Epithelial cell of proximal tubule (primary cell): ENCODE data around the gene FAM83E. TPM values are rescaled to one million over a fixed set of nuclear protein-coding genes. Genes with fewer than 3 reads are reported as not detected.

Experiments
- DNase-seq: peaks from one replicate; pipeline ENCODE4 v3.0.0-alpha.2; 2011; ENCODE audit warnings: low read depth
- H3K4me3 ChIP-seq: 2 replicates; pipeline ENCODE4 v1.5.1; 2011; ENCODE audit warnings: low read depth, mild to moderate bottlenecking, low read length
- total RNA-seq: library from RNA; depleted of rRNA; stranded (reverse); fragments of >200 nt; gene quantifications from 2 replicates; pipeline ENCODE4 v1.2.3, GENCODE V29; 2015
- TF ChIP-seq, protein P1 (sequence below): conservative IDR thresholded peaks from 2 replicates; pipeline ENCODE4 v1.5.1; 2012; ENCODE audit warnings: low read depth, mild to moderate bottlenecking, low read length

FAM83E gene
- total RNA-seq, 1 donor from 2014 or later: 0.40 TPM

- TF ChIP-seq, protein P1, sequence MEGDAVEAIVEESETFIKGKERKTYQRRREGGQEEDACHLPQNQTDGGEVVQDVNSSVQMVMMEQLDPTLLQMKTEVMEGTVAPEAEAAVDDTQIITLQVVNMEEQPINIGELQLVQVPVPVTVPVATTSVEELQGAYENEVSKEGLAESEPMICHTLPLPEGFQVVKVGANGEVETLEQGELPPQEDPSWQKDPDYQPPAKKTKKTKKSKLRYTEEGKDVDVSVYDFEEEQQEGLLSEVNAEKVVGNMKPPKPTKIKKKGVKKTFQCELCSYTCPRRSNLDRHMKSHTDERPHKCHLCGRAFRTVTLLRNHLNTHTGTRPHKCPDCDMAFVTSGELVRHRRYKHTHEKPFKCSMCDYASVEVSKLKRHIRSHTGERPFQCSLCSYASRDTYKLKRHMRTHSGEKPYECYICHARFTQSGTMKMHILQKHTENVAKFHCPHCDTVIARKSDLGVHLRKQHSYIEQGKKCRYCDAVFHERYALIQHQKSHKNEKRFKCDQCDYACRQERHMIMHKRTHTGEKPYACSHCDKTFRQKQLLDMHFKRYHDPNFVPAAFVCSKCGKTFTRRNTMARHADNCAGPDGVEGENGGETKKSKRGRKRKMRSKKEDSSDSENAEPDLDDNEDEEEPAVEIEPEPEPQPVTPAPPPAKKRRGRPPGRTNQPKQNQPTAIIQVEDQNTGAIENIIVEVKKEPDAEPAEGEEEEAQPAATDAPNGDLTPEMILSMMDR: no peak
- DNase-seq: no peak
- H3K4me3 ChIP-seq: peak overlapping the region; percentile 75
These were observed 31.9 kb upstream of the FAM83E start for GRCh38 chr19:48646722-48647216.

DNA sequence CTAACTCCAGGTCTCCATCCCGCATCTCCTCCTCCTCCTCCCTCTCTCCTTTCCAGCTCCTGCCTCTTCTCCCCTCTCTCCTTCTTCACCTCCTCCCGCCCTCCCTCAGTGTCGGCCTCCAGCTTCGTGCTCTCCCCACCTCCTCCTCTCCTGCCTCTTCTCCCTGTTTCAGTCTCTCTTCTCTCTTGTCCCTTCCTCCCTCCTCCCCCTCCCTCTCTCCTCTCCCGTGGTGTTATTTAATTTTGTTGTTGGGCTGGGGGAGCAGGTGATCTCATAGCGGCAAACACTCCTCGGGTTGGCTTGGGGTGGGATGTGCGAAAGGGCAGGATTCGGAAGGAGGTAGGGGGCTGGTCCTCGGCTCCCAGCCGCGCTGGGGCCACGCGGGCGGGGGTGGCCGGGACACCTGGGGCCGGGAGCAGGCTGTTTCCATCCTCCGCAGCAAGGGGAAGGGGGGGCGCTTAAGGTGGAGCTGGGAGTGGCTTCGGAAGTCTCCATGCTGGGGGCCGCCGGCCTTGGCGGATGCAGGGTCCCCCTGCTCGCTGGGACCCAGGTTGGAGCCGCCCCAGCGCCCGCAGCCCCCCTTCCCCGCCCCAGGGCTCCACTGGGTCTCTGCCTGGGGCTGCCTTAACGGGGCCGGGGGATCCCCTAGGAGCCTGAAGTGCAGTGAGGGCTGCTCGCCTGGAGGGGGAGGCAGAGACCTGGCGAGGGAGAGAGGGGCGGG, 31.3 kb upstream of the FAM83E start, which contains the start of gene CA11:
CA11 (minus strand) TSS at position 187 of the 721 bp plus-strand sequence. CDS start 555 bp downstream, outside the sequence.
- peak within 1 kb of the TSS; percentile 75 for H3K4me3 ChIP-seq
- DNase-seq: no peak
- TF ChIP-seq, protein P1: peak; percentile 72

DNA sequence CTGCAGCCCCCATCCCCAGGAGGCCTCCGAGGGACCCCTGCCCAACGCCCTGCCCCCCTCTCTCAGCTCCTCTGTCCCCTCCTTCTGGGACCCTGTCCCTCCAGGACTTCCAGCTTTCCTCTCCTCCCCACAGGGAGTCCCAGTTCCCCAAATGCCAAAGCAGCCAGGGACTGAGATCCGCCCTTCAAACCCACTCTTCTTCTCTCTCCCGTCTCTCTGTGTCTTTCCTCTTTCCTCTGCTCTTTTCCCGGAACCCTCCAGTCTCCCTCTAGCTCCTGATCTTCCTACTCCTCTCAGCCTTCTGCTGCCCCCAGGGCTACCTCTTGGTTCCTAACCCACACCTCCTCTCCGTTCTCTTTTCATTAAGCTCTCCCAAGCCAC, 30.7 kb upstream of the FAM83E start:
- H3K4me3 ChIP-seq: peak overlapping the region; percentile 75
- TF ChIP-seq, protein P1: no peak
- DNase-seq: no peak

- H3K4me3 ChIP-seq: peak overlapping the region; percentile 75
- DNase-seq: no peak
- TF ChIP-seq, protein P1: no peak
These were observed 30.2 kb upstream of the FAM83E start for GRCh38 chr19:48644839-48645619.

GRCh38 chr19:48644355-48644754, 29.5 kb upstream of the FAM83E start:
- DNase-seq: no peak
- TF ChIP-seq, protein P1: no peak
- H3K4me3 ChIP-seq: peak overlapping the region; percentile 75

- no peak overlapping the region for H3K4me3 ChIP-seq
- TF ChIP-seq, protein P1: no peak
- no peak for DNase-seq
These were observed 28.0 kb upstream of the FAM83E start for GRCh38 chr19:48642862-48643261.
